ENCODE measurements around the gene B3GAT1. TPM values are rescaled to one million over a fixed set of nuclear protein-coding genes. Genes with fewer than 3 reads are reported as not detected.
A peak's percentile ranks its signal among the peaks of the same experiment; 100 is the strongest.

Gene B3GAT1
- polyA plus RNA-seq, 10 donors: 0.19 to 0.48 (median 0.29) TPM

- no peak for DNase-seq
These were observed 29.7 kb upstream of the B3GAT1 start for GRCh38 chr11:134441706-134442105.

GRCh38 chr11:134441281-134441680, 29.2 kb upstream of the B3GAT1 start:
- DNase-seq: no peak

GRCh38 chr11:134440851-134441250, 28.8 kb upstream of the B3GAT1 start:
- no peak for DNase-seq

GRCh38 chr11:134438542-134439537, 26.8 kb upstream of the B3GAT1 start:
- no peak for DNase-seq

- no peak for DNase-seq
These were observed 25.8 kb upstream of the B3GAT1 start for GRCh38 chr11:134437821-134438220.

GRCh38 chr11:134436781-134437180, 24.7 kb upstream of the B3GAT1 start:
- DNase-seq: no peak

GRCh38 chr11:134433806-134434205, 21.8 kb upstream of the B3GAT1 start:
- no peak for DNase-seq

- DNase-seq: no peak
These were observed 21.2 kb upstream of the B3GAT1 start for GRCh38 chr11:134433251-134433650.

- no peak for DNase-seq
These were observed 20.7 kb upstream of the B3GAT1 start for GRCh38 chr11:134432776-134433175.

GRCh38 chr11:134429106-134429505, 17.1 kb upstream of the B3GAT1 start:
- DNase-seq: no peak

GRCh38 chr11:134425816-134426536, 13.9 kb upstream of the B3GAT1 start:
- no peak for DNase-seq

GRCh38 chr11:134425413-134425812, 13.4 kb upstream of the B3GAT1 start:
- DNase-seq: no peak

GRCh38 chr11:134423106-134423505, 11.1 kb upstream of the B3GAT1 start:
- DNase-seq: no peak

GRCh38 chr11:134417871-134418840, 6.1 kb upstream of the B3GAT1 start:
- peak; percentile 12 to 83 (median 58) for DNase-seq

GRCh38 chr11:134416726-134417125, 4.7 kb upstream of the B3GAT1 start:
- DNase-seq: no peak

GRCh38 chr11:134414766-134415765, 3.0 kb upstream of the B3GAT1 start:
- DNase-seq: no peak

- no peak for DNase-seq
These were observed 2.0 kb upstream of the B3GAT1 start for GRCh38 chr11:134413826-134414731.

GRCh38 chr11:134413043-134413825, 1.2 kb upstream of the B3GAT1 start:
- DNase-seq: no peak
